SKM-1 (cell line): ENCODE measurements around the gene ADARB2.

Source experiments
- DNase-seq: peaks from one replicate; lab custom pipeline; 2025; ENCODE audit not compliant: unreplicated experiment; lab: John Stamatoyannopoulos, UW

Gene ADARB2

GRCh38 chr10:1573981-1574380 lies 163.3 kb downstream of the ADARB2 start:
- no peak for DNase-seq

DNA sequence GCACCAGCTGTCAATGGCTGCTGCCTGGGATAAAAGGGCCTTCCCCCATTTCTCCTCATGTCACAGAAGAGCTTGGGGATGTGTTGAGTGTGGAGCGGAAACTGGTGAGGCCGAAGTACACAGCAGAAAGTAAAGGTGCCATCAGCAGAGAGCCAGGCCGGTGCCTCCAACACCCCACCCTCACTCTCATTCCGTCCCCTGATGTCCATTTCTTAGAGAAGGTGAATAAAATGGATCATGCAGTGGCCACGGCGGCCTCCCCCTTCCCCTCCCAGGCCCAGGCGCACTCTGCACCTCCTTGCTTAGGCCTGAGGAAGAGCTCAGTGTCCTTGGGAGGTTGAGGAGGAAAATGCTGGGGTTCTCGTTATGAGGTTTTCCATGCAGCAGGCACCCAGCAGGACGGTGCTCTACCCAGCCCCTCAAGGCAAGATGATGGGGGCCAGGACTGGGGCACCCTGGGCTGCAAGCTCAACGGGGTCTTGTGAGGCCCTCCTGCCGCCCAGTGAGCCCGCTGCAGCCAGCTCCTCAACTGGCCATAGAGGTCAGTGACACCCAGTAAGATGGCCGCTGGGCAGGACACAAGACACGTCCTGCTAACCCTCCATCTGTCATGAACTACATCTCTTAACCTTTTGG lies 163.9 kb downstream of the ADARB2 start:
- DNase-seq = no peak

GRCh38 chr10:1572519-1573333 lies 164.6 kb downstream of the ADARB2 start:
- no peak for DNase-seq

DNA sequence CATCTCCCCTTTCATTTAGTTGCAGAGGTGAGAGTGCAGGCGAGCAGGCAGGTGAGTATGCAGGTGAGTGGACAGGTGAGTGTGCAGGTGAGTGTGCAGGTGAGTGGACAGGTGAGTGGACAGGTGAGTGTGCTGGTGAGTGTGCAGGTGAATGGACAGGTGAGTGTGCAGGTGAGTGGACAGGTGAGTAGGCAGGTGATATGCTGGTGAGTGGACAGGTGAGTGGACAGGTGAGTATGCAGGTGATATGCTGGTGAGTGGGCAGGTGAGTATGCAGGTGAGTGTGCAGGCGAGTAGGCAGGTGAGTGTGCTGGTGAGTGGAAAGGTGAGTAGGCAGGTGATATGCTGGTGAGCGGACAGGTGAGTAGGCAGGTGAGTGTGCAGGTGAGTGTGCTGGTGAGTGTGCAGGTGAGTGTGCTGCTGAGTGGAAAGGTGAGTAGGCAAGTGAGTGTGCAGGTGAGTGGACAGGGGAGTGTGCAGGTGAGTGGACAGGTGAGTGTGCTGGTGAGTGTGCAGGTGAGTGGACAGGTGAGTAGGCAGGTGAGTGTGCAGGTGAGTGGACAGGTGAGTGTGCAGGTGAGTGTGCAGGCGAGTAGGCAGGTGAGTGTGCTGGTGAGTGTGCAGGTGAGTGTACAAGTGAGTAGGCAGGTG lies 165.6 kb downstream of the ADARB2 start:
- no peak for DNase-seq

DNA sequence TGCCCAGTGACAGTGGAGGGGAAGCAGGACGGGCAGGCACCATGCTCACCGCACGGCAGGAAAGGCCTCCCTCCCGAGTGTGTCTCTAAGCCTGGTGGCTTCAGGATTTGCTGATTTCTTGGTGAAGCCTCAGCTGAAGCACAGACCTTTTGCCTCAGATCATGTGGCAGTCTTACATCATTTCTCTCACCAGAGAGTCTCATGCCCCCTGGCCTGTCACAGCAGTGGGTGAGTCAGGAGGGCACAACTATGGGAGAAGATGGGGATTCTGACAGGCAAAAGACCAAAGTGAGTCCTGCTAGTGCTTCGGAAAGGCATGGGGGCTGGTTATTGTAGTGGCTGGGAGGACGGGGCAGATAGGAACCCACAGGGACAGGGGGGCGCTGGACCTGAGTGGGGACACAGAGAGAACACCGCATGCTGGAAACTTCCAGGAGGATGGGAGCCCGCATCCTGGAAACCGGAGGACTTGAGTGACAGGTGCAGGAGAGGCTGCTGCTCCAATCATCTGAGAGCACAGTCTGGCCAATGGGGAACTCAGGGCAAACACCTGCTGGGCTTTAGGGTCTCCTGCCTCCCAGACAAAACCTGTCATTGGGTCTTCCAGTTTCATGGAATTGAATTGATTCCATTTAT lies 166.8 kb downstream of the ADARB2 start:
- DNase-seq = no peak

DNA sequence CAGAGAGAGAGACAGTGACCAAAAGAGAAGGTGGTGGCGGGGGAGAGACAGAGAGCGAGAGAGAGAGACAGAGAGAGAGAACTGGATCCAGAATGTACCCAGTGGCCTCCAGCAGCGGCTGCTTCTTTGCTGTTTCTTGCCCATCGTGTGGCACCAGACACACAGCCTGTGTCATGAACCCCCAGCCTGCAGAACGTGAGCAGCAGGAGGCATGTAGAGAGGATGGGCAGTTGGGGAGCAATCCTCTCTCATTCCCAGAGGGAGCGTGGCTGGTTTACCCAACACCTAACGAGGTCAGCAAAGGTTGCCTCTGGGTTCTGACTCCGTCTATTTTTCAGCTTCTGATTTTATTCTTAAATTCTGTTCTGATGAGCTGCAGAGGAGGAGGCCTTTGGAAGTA lies 168.1 kb downstream of the ADARB2 start:
- no peak for DNase-seq

- DNase-seq = no peak
Measured at GRCh38 chr10:1567742-1568495, 169.4 kb downstream of the ADARB2 start.

DNA sequence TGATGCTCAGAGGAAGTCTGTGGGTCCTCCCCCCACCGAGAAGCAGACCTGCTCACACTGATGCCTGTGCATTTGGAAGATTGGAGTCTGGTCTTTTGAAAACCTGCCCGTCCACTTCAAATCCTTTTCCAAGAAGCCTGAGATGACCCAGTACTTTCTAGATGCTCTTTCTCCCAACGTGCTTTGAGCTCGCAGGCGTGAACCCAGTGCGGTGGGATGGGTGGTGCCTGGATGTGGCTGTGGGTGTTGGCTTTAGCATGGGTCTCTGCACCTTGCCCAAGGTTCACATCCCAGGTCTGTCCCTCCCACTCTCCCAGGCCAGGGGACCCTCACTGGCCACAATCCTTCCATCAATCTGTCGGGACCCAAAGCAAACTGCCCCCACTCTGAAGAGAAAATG lies 170.2 kb downstream of the ADARB2 start:
- DNase-seq = no peak

- DNase-seq = no peak
Measured at GRCh38 chr10:1564791-1565190, 172.5 kb downstream of the ADARB2 start.

DNA sequence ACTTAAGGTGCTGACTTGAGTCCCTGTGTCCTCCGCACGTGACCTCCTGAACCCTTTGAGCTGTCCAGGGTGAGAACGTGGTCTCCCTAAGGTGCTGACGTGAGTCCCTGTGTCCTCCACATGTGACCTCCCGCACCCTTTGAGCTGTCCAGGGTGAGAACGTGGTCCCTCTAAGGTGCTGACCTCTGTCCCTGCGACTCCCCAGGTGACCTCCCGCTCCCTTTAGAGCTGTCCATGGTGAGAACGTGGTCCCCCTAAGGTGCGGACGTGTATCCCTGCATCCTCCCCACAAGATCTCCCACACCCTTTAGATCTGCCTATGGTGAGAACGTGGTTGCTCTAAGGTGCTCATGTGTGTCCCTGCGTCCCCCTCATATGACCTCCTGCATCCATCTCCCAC lies 174.3 kb downstream of the ADARB2 start:
- no peak for DNase-seq

DNA sequence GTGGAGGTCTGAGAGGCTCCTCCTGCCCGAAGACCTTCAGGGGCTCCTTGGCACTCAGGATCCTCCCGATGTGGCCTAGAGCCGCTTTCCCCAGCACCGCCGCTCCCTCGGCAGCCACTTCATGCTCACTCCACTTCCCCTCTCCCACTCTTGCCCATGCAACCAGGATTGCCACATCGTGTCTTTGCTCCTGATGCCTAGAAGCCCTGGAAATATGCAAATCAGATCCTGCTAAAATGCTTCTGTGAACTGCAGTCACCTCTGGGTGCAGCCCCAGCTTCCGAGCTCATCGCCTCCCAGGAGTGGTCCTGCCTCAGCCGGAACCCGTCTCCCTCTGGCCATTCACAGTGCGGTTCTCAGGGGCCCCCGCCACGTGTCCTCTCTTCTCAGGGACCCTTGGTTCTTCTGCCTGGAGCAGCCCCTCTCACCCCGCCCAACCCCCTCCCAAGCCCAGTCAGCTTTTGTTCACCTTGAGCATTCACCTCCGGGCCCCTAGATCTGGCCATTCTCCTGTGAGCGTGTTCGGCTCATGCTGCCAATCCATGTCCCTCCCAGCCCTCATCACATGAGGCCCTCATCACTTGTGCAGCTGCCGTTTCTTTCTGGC lies 175.5 kb downstream of the ADARB2 start:
- no peak for DNase-seq

DNA sequence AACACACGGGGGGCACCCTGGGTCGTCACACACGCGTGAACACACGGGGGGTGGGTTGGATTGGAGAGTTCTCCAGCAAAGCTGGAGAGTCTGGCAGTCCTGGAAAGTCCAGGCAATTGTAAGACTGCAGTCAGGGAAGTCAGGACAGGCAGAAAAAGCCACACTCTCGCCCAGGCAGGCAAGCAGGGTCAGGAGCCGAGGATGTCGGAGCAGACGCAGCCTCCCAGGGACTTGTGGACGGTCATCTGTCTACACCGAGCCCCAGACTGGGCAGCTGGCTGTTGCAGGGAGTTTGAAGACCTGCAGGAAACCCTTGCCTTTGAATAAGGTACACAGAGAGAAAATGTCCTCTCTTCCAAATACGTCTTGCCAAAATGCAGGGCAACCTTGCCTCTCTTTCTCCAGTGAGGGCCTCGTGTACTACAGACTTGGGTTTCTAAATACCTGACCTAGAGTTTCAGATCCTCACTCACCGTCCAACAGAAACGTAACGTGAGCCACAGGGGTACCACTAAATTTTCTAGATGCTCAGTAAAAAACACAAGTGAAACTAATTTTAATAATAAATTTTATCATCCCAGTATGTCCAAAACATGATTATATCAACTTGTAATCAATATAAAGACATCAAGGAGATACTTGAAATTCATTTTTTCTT lies 176.7 kb downstream of the ADARB2 start:
- DNase-seq = no peak

DNA sequence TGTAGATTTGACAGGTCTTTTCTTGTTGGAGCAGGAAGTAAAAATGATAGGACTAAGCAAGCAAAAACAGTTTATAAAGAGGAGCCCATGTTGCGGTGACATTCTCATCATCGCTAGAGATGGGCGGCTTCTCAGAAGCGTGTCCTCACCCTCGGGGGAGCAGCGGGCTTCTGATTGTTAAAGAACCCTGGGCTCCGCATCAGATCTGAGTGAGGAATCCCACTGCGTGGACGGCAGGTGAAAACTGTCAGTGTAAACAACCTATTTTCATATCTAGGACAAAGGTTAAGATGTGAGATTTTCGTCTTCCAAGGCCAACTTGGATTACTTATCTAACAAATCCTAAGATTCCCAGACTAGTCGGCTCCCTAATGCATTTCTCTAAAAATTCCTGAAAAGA lies 177.6 kb downstream of the ADARB2 start:
- no peak for DNase-seq

GRCh38 chr10:1559311-1559710 lies 178.0 kb downstream of the ADARB2 start:
- DNase-seq = no peak

- no peak for DNase-seq
Measured at GRCh38 chr10:1558906-1559305, 178.4 kb downstream of the ADARB2 start.

DNA sequence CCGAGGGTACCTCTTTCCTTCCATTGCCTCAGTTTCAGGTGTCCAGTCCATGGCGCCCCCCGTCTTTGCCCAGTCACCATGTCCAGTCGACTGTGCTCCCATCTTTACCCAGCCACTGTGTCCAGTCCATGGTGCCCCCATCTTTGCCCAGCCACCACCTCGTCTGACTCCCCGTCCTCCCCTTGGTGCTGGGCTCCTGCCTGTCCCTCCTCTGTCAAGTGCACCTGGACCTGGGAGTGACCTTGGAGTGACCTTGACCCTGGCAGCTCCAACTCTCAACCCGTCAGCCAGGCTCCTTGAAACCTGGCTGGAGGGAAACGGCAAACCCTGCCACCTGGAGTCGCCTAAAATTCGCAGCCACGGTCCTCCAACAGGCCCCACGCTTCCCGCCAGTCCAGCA lies 180.2 kb downstream of the ADARB2 start:
- DNase-seq = no peak

DNA sequence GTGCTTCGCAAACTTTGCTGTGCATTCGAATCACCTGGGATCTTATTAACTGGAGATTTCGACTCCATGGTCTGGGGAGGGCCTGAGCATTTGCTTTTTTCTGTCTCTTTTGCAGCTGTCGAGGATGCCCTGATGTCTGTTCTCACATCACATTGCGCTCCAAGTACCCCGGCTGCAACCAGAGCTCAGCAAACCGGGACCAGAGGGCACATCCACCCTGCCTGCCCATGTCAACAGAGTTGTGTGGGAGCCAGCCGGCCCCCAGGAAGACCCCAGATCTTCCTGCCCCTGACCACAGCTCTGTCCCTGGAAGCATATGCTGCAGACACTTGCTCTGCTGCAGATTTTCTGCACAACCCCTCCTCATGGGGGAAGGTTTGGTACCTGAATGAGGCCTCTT lies 180.8 kb downstream of the ADARB2 start:
- DNase-seq = no peak

- no peak for DNase-seq
Measured at GRCh38 chr10:1553951-1554350, 183.4 kb downstream of the ADARB2 start.

GRCh38 chr10:1552881-1553670 lies 184.2 kb downstream of the ADARB2 start:
- DNase-seq = no peak
